GM19035 (cell line): ENCODE measurements around the gene TANC1.

Experiments used
- ATAC-seq: cut with Tn5 transposase; IDR thresholded peaks from one replicate; pipeline ENCODE4 v1.9.1; 2021; ENCODE audit not compliant: unreplicated experiment

Gene TANC1

GRCh38 chr2:159153951-159154350 lies 185.5 kb downstream of the TANC1 start:
- ATAC-seq, result no peak

DNA sequence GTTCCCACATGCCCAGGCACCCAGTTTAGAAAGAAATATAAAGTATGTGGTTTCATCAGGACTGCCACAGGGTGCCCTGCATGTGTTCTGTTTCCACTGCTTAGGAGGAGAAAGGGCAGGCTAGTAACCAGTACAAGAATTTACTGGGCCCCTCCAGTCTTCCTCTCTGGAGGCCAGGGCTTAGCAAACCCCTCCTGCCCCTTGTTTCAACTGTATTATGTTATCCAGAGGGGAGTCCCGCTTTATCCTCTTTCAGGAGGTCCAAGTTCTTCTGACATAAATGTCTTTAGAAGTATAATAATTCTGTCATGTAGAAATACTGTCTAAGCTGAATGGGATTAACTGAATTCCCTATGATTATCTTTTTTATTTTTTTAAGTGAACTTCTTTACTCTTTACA lies 185.9 kb downstream of the TANC1 start:
- ATAC-seq, result no peak

GRCh38 chr2:159155320-159155719 lies 186.9 kb downstream of the TANC1 start:
- ATAC-seq, result no peak

DNA sequence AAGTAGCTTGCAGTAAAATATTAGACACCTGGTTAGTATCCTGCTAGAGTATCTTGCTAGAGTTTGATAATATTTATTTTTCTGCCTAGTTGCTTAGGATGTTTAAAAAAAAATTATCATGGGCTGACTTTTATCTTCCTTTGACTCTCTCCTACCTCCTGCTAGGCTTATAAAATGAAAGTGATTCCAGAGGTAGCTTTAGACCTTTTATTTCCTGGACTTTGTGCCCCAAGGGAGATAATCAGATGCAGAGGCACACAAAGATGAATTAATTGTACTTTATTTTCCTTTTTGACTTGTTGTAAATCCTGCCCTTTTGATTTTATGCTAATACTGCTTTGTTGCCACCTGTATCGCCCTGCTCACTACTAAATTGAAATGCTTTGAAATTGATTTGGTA lies 187.4 kb downstream of the TANC1 start:
- ATAC-seq, result no peak

GRCh38 chr2:159156834-159157233 lies 188.4 kb downstream of the TANC1 start:
- no peak for ATAC-seq

- ATAC-seq, result no peak
Measured at GRCh38 chr2:159157361-159158209, 189.1 kb downstream of the TANC1 start.

- no peak for ATAC-seq
Measured at GRCh38 chr2:159160412-159160811, 192.0 kb downstream of the TANC1 start.

DNA sequence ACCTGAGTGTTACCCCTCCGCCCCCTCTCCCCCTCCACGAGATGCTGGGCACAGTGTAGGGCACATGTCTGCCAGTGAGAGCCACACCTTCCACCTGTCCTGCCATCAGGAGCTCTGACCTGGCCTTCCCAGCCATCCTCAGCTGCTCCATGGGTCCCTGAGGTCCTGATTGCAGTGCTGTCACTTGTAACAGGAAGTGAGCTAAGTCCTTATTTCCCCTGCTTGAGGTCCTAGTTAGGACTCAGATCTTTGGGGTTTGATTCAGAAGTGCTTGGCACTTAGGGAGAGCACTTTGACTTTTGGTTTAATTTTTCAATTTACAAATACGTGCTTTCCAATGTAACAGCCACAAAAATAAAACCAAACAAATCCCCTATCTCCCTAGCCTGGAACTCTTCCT lies 192.5 kb downstream of the TANC1 start:
- no peak for ATAC-seq

GRCh38 chr2:159163930-159164329 lies 195.5 kb downstream of the TANC1 start:
- no peak for ATAC-seq

- ATAC-seq, result no peak
Measured at GRCh38 chr2:159164457-159164911, 196.0 kb downstream of the TANC1 start.

DNA sequence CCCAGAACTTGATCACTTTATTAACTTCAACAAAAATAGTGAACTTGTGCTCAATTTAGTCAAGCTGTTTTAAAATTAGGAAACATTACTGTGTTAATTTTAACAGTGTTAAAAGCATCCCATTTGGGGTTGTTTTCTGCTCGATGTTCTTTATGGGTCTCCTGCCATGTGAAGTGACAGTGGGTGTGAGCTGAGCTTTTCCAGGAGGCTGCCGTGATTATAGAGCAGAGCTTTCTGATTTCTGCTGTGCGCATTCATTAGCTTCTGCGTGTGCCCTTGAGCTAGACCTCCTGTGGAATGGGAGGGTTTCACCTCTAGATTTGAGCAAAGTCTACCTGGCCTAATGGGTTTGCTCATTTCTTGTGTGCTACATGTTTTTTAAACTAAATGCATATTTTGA lies 196.6 kb downstream of the TANC1 start:
- ATAC-seq, result no peak

- no peak for ATAC-seq
Measured at GRCh38 chr2:159168707-159169106, 200.3 kb downstream of the TANC1 start.

DNA sequence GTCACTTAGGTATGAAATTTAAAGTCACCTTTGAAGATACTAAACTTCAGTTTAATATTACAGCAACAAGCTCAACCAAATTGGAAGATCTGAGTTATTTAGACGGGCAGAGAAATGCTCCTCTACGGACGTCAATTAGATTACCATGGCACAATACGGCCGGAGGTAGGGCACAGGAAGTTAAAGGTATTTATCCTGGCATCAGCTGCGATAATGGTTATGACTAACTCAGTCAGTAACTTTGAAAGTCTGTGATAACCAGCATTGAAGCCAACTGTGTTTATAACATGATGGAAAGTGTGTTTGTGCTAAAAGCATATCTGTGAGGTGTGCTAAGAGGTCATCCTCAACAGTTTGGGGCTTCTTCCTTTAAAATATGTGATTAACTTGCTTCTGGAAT lies 200.7 kb downstream of the TANC1 start:
- no peak for ATAC-seq

GRCh38 chr2:159172403-159172802 lies 204.0 kb downstream of the TANC1 start:
- no peak for ATAC-seq

DNA sequence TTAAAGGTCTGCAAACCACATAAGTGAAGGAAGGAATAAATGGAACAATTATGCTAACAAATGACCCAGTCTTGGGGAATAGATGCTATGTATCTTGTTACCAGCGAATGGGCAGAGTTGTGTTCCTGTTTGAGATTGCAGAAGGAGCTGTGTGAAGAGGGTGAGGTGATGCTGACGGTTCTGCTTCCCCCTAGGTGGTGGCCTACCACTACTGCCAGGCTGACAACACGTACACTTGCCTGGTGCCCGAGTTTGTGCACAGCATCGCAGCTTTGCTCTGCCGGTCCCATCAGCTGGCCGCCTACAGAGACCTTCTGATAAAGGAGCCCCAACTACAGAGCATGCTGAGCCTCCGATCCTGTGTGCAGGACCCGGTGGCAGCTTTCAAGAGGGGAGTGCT lies 206.3 kb downstream of the TANC1 start:
- ATAC-seq, result no peak

- no peak for ATAC-seq
Measured at GRCh38 chr2:159175182-159175581, 206.7 kb downstream of the TANC1 start.

DNA sequence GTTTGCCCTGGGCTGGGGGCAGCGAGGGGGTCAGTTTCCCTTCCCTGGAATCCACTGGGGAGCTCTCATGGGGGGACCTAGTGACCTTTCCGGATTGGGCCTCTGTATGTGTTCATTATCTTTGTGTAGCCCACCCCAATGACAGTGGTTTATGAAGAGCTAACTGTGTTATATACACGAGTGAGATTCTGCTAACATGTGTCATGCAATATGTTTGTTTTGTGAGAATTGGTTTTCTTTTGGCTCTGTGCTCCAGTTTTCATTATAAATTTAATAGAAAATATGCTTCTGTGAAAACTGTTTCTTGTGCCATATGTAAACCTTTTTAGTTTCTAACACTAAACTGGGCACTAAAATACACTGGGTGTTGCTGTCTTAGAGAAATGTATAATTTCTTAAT lies 207.5 kb downstream of the TANC1 start:
- ATAC-seq, result no peak

GRCh38 chr2:159176555-159176954 lies 208.1 kb downstream of the TANC1 start:
- ATAC-seq, result no peak

DNA sequence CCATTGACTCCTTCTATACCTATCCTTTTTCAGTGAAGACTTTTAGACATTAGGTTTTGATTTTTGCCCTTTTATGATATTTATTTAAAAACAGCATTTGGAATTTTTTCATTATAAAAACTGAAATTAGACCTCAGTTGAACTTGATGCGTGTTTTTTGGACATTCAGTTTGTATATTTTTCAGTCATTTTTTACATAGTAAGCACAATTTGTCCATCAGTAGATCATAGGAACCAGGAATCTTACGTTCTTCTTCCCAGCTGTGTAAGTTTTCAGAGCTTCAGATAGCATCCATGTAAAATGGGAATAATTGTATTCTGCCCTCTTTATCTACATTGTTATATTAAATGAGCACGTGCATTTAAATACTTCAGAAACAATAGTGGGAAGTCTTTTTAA lies 208.9 kb downstream of the TANC1 start:
- no peak for ATAC-seq

DNA sequence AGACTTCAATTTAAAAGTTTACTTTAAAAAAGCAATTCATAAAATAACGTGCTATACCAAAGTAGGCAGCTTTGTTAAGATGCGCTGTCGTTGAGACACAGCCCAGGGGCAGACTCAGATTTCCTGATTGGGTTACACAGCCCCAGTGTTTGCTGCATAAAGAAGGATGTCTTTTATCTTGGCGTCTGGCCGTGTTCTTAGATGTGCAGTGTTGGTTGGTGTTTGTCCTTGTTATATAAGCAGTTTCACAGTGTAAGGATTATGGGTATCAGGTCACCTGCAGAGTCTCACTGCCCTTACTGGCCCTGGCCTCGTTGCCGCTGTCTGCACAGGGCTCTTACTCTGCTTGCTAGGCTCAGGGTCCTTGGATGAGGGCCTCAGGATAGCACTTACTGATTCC lies 209.5 kb downstream of the TANC1 start:
- no peak for ATAC-seq

GRCh38 chr2:159179096-159179495 lies 210.7 kb downstream of the TANC1 start:
- no peak for ATAC-seq

GRCh38 chr2:159179696-159180095 lies 211.3 kb downstream of the TANC1 start:
- no peak for ATAC-seq

- ATAC-seq, result no peak
Measured at GRCh38 chr2:159183346-159183745, 214.9 kb downstream of the TANC1 start.
